Right lobe of liver (tissue), 6 donors: ENCODE measurements around the gene TMEM119. TPM values are rescaled to one million over a fixed set of nuclear protein-coding genes. Genes with fewer than 3 reads are reported as not detected.
A peak's percentile ranks its signal among the peaks of the same experiment; 100 is the strongest.
"Not testable (repeated sequence)": the region's sequence is repeated elsewhere in the genome, so short reads cannot be mapped to it uniquely, and the experiment has no call there.

ENCODE experiments used
- ATAC-seq, 4 donors: fragments of 200-7000 bp; cut with Tn5 transposase; one replicate each; pipeline ENCODE4 v1.9.1; 2020; ENCODE audit warnings: mild to moderate bottlenecking in 4 of 4, moderate library complexity in 4 of 4
- DNase-seq, 3 donors: peaks; one replicate each; pipeline ENCODE4 v3.0.0-alpha.2; 2020
- H3K27ac ChIP-seq, 3 donors: fragments of 200-600 bp; one replicate each; pipeline ENCODE4 v1.8.0; 2022
- H3K27me3 ChIP-seq, 2 donors: fragments of 200-600 bp; one replicate each; pipeline ENCODE4 v1.8.0; 2022
- H3K36me3 ChIP-seq, 4 donors: fragments of 200-600 bp; sonication (generic) in 1 of 4; one replicate each; pipeline versions ENCODE4 v1.5.1 to v1.8.0; 2017 to 2022; ENCODE audit warnings: control low read depth in 1 of 4
- H3K4me1 ChIP-seq, 4 donors: fragments of 200-600 bp; sonication (generic) in 1 of 4; one replicate each; pipeline versions ENCODE4 v1.5.1 to v1.8.0; 2017 to 2022; ENCODE audit warnings: control low read depth in 1 of 4
- H3K4me3 ChIP-seq, 3 donors: fragments of 200-600 bp; one replicate each; pipeline ENCODE4 v1.8.0; 2022
- H3K9me3 ChIP-seq, 4 donors: fragments of 200-600 bp; sonication (generic) in 1 of 4; one replicate each; pipeline versions ENCODE4 v1.5.1 to v1.8.0; 2017 to 2022; ENCODE audit warnings: control low read depth in 1 of 4
- CTCF ChIP-seq, 4 donors: fragments of 200-600 bp in 3 of 4; fragments of 450-650 bp in 1 of 4; IDR thresholded peaks; one replicate each; pipeline versions ENCODE4 v1.5.1 to v1.8.0; 2016 to 2022; ENCODE audit warnings: antibody characterized with exemption in 4 of 4, mild to moderate bottlenecking in 2 of 4
- POLR2A ChIP-seq: fragments of 450-650 bp; IDR thresholded peaks from one replicate; pipeline ENCODE4 v1.6.1; 2017; ENCODE audit warnings: antibody characterized with exemption, mild to moderate bottlenecking
- WGBS: methylation state at CpG from one replicate; pipeline ENCODE4 v1.1.6; 2018; ENCODE audit warnings: low coverage, low lambda C conversion rate; ENCODE audit not compliant: insufficient coverage; ENCODE audit errors: missing lambda C conversion rate; 5-methylcytosine and 5-hydroxymethylcytosine counted together
- intact Hi-C, 2 donors: fragments of 100-400 bp; cut with DNase I; formaldehyde crosslinking; loops; one replicate each; pipeline versions ENCODE4 v1.11.2 to v1.14.1; 2022
- total RNA-seq, 6 experiments: library from RNA; depleted of rRNA in 2 of 6; stranded (reverse); fragments of >200 nt in 2 of 6; fragmentation: NEBNext Ultra II Directional in 3 of 6; extraction: Animal tissue kit (Norgen Biotek cat#: 25700) in 3 of 6; gene quantifications; one replicate each; pipeline versions ENCODE4 v1.1.0 to v1.2.4, GENCODE V29; 2016 to 2023
- donor health status: DM: no; HTN: yes; CAD: no.
- donor health status: DM: no; HTN: no; CAD: no.
- donor health status: DM: no; HTN: no; CAD: no.
- donor health status: DM: no; HTN: yes; CAD: no.
- donor health status: DM: no; HTN: yes; CAD: no.

Gene TMEM119
- total RNA-seq, 6 experiments from 2014 or later, result 0.09 to 0.38 (median 0.22) TPM; not detected in 2

- Histone ChIP-seq H3K4me1 (peaks cover 0 to 35% (median 7%) of the 10 kb centered on the region in 4 donors), H3K4me3 (peak within 1 kb of the TSS; percentile 76 to 86 (median 77)), H3K9me3 (no peaks in the 10 kb centered on the region), H3K36me3 (peaks cover 0 to 14% (median 0%) of the 10 kb centered on the region in 4 donors), H3K27me3 (no peaks in the 10 kb centered on the region), H3K27ac (peak within 1 kb of the TSS; percentile 88 to 97 (median 90))
- WGBS, result 0% methylated on average over 45 of the region's 57 CpGs
- intact Hi-C loops, result no loop called here
- ATAC-seq (peak; percentile 61 to 70 (median 67)), DNase-seq (peak; percentile 76 to 82 (median 79))
- TF ChIP-seq CTCF (IDR thresholded peaks at IDR 0.05) (no peak), POLR2A (peak; percentile 50)
These were observed 36.8 kb downstream of the TMEM119 start, which contains the start of gene SART3 for GRCh38 chr12:108560752-108561719. Gene SART3 (minus strand): TSS chr12:108561173. CDS start chr12:108561154, 19 bp downstream.

DNA sequence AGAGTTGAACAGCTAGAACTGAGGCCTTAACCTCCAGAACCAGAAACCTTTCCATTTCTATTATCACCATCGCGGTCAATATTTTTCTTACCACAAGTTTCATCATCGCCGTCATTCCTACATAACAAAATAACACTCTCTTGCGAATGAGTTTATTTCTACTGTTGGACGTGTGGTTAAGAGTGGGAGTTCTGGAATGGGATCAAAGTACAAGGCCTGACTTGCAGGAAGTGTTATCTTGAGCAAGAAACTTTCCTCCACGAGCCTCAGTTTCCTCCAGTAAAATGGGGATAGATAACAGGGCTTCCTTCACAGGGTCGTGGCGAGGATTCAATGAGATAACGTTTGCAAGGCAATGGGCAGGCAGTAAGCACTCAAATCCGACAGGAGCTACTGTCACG lies 37.6 kb downstream of the TMEM119 start:
- DNase-seq (no peak), ATAC-seq (no peak)
- TF ChIP-seq POLR2A (no peak), CTCF (IDR thresholded peaks at IDR 0.05) (no peak)
- no peaks in the 10 kb centered on the region for H3K27me3 ChIP-seq
- peaks cover 0 to 28% (median 7%) of the 10 kb centered on the region in 4 donors for H3K4me1 ChIP-seq
- intact Hi-C loops, result no loop called here
- under 1% methylated on average over 8 of the region's 12 CpGs for WGBS
- peaks cover 0 to 11% (median 0%) of the 10 kb centered on the region in 4 donors for H3K36me3 ChIP-seq
- peak overlapping the region; percentile 76 to 86 (median 77) for H3K4me3 ChIP-seq
- peak overlapping the region in 2 of 3 donors; percentile 88 to 90 for H3K27ac ChIP-seq
- no peaks in the 10 kb centered on the region for H3K9me3 ChIP-seq

- 28% methylated on average over 2 of the region's 3 CpGs for WGBS
- H3K36me3 ChIP-seq, result peaks cover 0 to 5% (median 0%) of the 10 kb centered on the region in 4 donors
- H3K9me3 ChIP-seq, result no peaks in the 10 kb centered on the region
- intact Hi-C loops, result no loop called here
- no peaks in the 10 kb centered on the region for H3K27me3 ChIP-seq
- peaks cover 0 to 22% (median 7%) of the 10 kb centered on the region in 4 donors for H3K4me1 ChIP-seq
- DNase-seq (no peak), ATAC-seq (no peak)
- no peak for TF ChIP-seq CTCF (IDR thresholded peaks at IDR 0.05)
- no peak for TF ChIP-seq POLR2A
- H3K27ac ChIP-seq, result no peak overlapping the region
- H3K4me3 ChIP-seq, result peak overlapping the region; percentile 76 to 86 (median 77)
These were observed 38.1 kb downstream of the TMEM119 start for GRCh38 chr12:108559748-108560147.

DNA sequence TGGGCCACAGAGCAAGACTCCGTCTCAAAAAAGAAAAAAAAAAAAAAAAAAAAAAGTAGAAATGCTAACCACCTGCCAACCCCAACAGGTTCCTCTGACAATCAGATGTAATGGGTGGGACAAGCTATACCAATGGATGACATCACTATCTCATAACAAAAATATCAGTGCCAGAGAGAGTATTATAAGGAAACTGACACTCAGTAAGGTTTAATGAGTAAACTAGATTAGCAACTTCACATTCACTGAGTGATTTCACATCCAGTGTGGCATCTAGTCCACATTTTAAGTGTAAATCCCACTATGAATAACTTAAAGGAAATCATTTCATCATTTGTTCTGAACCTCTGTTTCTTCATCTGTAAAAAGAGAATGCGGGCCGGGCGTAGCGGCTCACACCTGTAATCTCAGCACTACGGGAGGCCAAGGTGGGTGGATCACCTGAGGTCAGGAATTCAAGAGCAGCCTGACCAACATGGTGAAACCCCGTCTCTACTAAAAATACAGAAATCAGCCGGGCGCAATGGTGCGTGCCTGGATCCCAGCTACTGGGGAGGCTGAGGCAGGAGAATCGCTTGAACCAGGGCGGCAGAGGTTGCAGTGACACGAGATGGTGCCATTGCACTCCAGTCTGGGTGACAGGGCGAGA lies 38.8 kb downstream of the TMEM119 start:
- DNase-seq, result no peak
- Histone ChIP-seq H3K27ac (no peak overlapping the region), H3K27me3 (no peaks in the 10 kb centered on the region), H3K36me3 (no peaks in the 10 kb centered on the region), H3K4me1 (peaks cover 0 to 22% (median 7%) of the 10 kb centered on the region in 4 donors), H3K9me3 (no peaks in the 10 kb centered on the region), H3K4me3 (no peak overlapping the region)
- 73% methylated on average over 5 of the region's 14 CpGs for WGBS
- TF ChIP-seq CTCF (IDR thresholded peaks at IDR 0.05) (no peak), POLR2A (no peak)
- intact Hi-C loops, result no loop called here
- ATAC-seq, result no peak

DNA sequence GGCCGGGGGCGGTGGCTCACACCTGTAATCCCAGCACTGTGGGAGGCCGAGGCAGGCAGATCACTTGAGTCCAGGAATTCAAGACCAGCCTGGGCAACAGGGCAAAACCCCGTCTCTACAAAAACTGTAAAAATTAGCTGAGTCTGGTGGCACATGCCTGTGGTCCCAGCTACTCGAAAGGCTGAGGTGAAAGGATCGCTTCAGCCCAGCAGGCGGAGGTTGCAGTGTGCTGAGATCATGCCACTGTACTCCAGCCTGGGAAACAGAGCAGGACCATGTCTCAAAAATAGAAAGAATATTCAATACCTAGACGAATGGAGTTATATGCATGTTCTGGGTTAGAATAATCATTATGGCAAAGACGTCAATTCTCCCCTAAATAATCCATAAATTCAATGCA lies 42.5 kb downstream of the TMEM119 start:
- H3K4me3 ChIP-seq, H3K36me3 ChIP-seq, ATAC-seq, H3K27ac ChIP-seq, H3K9me3 ChIP-seq, DNase-seq, H3K27me3 ChIP-seq, intact Hi-C loops: not testable (repeated sequence)
- 90% methylated on average over 9 of the region's 9 CpGs for WGBS
- peaks cover 0 to 15% (median 4%) of the 10 kb centered on the region in 4 donors for H3K4me1 ChIP-seq
